Liver (tissue), 9 donors: ENCODE measurements around the gene GNB1L. TPM values are rescaled to one million over a fixed set of nuclear protein-coding genes. Genes with fewer than 3 reads are reported as not detected.

Experiments used
- DNase-seq: peaks from one replicate; pipeline ENCODE4 v3.0.0-alpha.2; 2017; ENCODE audit warnings: low spot score
- H3K27ac ChIP-seq, 2 donors: one replicate each; pipeline ENCODE4 v1.7.0; 2013; ENCODE audit warnings: inconsistent platforms in 2 of 2, low read length in 2 of 2, control low read depth in 1 of 2, low read depth in 1 of 2, mild to moderate bottlenecking in 1 of 2
- H3K27me3 ChIP-seq, 4 donors: one replicate each; pipeline versions ENCODE4 v1.6.1 to v1.7.0; 2013; ENCODE audit warnings: low read length in 3 of 4, inconsistent platforms in 1 of 4, mild to moderate bottlenecking in 1 of 4, moderate library complexity in 1 of 4; ENCODE audit not compliant: control insufficient read depth in 4 of 4, insufficient read depth in 4 of 4
- H3K36me3 ChIP-seq, 4 donors: one replicate each; pipeline versions ENCODE4 v1.6.1 to v1.7.0; 2013; ENCODE audit warnings: low read length in 3 of 4, mild to moderate bottlenecking in 3 of 4, low read depth in 1 of 4, moderate library complexity in 1 of 4; ENCODE audit not compliant: control insufficient read depth in 4 of 4, insufficient read depth in 3 of 4
- H3K4me1 ChIP-seq, 4 donors: one replicate each; pipeline versions ENCODE4 v1.6.1 to v1.7.0; 2013; ENCODE audit warnings: low read length in 3 of 4, mild to moderate bottlenecking in 3 of 4, moderate library complexity in 1 of 4; ENCODE audit not compliant: control insufficient read depth in 4 of 4, insufficient read depth in 4 of 4
- H3K4me3 ChIP-seq, 3 donors: one replicate each; pipeline versions ENCODE4 v1.6.1 to v1.7.0; 2013; ENCODE audit warnings: low read length in 3 of 3, control low read depth in 1 of 3, low read depth in 1 of 3, mild to moderate bottlenecking in 1 of 3
- H3K9ac ChIP-seq, 2 donors: one replicate each; pipeline ENCODE4 v1.7.0; 2013; ENCODE audit warnings: low read length in 2 of 2, mild to moderate bottlenecking in 2 of 2, moderate library complexity in 2 of 2, control low read depth in 1 of 2, low read depth in 1 of 2
- H3K9me3 ChIP-seq, 4 donors: one replicate each; pipeline versions ENCODE4 v1.6.1 to v1.7.0; 2013; ENCODE audit warnings: low read length in 3 of 4; ENCODE audit not compliant: control insufficient read depth in 4 of 4
- ATF3 ChIP-seq: IDR thresholded peaks from 2 replicates; pipeline ENCODE4 v1.6.1; 2016; ENCODE audit warnings: antibody characterized with exemption
- CTCF ChIP-seq: fragments of 150-350 bp; IDR thresholded peaks from 2 replicates; pipeline ENCODE4 v1.5.1; 2017; ENCODE audit warnings: improper control_type of control experiment, low read depth, low read length; ENCODE audit not compliant: missing input control
- EGR1 ChIP-seq, 2 donors: IDR thresholded peaks; 2 replicates each; pipeline ENCODE4 v1.6.1; 2016 to 2018; ENCODE audit warnings: antibody characterized with exemption in 2 of 2, low read depth in 2 of 2
- FOXA2 ChIP-seq: IDR thresholded peaks from 2 replicates; pipeline ENCODE4 v1.6.1; 2016; ENCODE audit warnings: antibody characterized with exemption
- GABPA ChIP-seq, 2 donors: IDR thresholded peaks in 1 of 2; conservative IDR thresholded peaks in 1 of 2; 2 replicates each; pipeline ENCODE4 v1.6.1; 2016; ENCODE audit warnings: antibody characterized with exemption in 2 of 2, mild to moderate bottlenecking in 1 of 2, moderate library complexity in 1 of 2
- HNF4A ChIP-seq, 2 donors: conservative IDR thresholded peaks; 2 replicates each; pipeline ENCODE4 v1.6.1; 2016; ENCODE audit warnings: antibody characterized with exemption in 2 of 2, mild to moderate bottlenecking in 2 of 2
- HNF4G ChIP-seq: IDR thresholded peaks from 2 replicates; pipeline ENCODE4 v1.6.1; 2016; ENCODE audit warnings: antibody characterized with exemption
- JUND ChIP-seq, 2 donors: IDR thresholded peaks; 2 replicates each; pipeline ENCODE4 v1.6.1; 2016; ENCODE audit warnings: antibody characterized with exemption in 2 of 2
- MAX ChIP-seq: IDR thresholded peaks from 2 replicates; pipeline ENCODE4 v1.6.1; 2016; ENCODE audit warnings: antibody characterized with exemption
- RAD21 ChIP-seq, 2 donors: IDR thresholded peaks; 2 replicates each; pipeline ENCODE4 v1.6.1; 2016; ENCODE audit warnings: antibody characterized with exemption in 2 of 2, mild to moderate bottlenecking in 2 of 2
- REST ChIP-seq: IDR thresholded peaks from 2 replicates; pipeline ENCODE4 v1.6.1; 2016; ENCODE audit warnings: antibody characterized with exemption, mild to moderate bottlenecking
- SP1 ChIP-seq: IDR thresholded peaks from 2 replicates; pipeline ENCODE4 v1.6.1; 2018; ENCODE audit warnings: antibody characterized with exemption, mild to moderate bottlenecking
- TAF1 ChIP-seq: conservative IDR thresholded peaks from 2 replicates; pipeline ENCODE4 v1.6.1; 2016; ENCODE audit warnings: antibody characterized with exemption, mild to moderate bottlenecking
- YY1 ChIP-seq: IDR thresholded peaks from 2 replicates; pipeline ENCODE4 v1.6.1; 2016; ENCODE audit warnings: antibody characterized with exemption, mild to moderate bottlenecking
- WGBS: extraction: QIAGEN DNeasy Blood & Tissue Kit; methylation state at CpG from one replicate; pipeline ENCODE4 v1.1.7; 2013; 5-methylcytosine and 5-hydroxymethylcytosine counted together
- polyA plus RNA-seq, 2 donors: library from polyadenylated mRNA; stranded (reverse) in 1 of 2; unstranded in 1 of 2; fragments of 200-250 nt in 1 of 2; fragments of >200 nt in 1 of 2; fragmentation: Nextera tagmentation in 1 of 2; extraction: Ambion mirVana in 1 of 2; gene quantifications; one replicate each; pipeline versions ENCODE4 v1.2.1 to v1.2.3, GENCODE V29; 2013 to 2015
- total RNA-seq, 2 donors: library from RNA; depleted of rRNA; stranded (reverse); fragments of >200 nt; gene quantifications; one replicate each; pipeline ENCODE4 v1.2.3, GENCODE V29; 2014
- donor health status: healthy.
- donor health status: healthy.
- donor health status: healthy.
- donor health status: healthy.
- donor health status: healthy.

The GNB1L gene
- total and polyA plus RNA-seq, 4 donors: 1.5 to 3.6 (median 1.9) TPM

- TF ChIP-seq REST (no peak), MAX (no peak), HNF4A (conservative IDR thresholded peaks at IDR 0.05) (no peak)
Measured at GRCh38 chr22:19738664-19739447, 115.8 kb downstream of the GNB1L start (continued).

- WGBS: 83% methylated on average over 17 of the region's 17 CpGs
- no peak overlapping the region for H3K4me3 ChIP-seq
- no peak for DNase-seq
- no peaks in the 10 kb centered on the region for H3K9me3 ChIP-seq
- H3K27me3 ChIP-seq: no peaks in the 10 kb centered on the region
- no peak overlapping the region for H3K9ac ChIP-seq
- no peaks in the 10 kb centered on the region for H3K4me1 ChIP-seq
- H3K36me3 ChIP-seq: no peaks in the 10 kb centered on the region
- no peak overlapping the region for H3K27ac ChIP-seq
- TF ChIP-seq RAD21 (IDR thresholded peaks at IDR 0.05) (no peak), HNF4G (no peak), YY1 (no peak), REST (no peak), FOXA2 (no peak), SP1 (no peak), HNF4A (conservative IDR thresholded peaks at IDR 0.05) (no peak), GABPA (IDR thresholded peaks at IDR 0.05 in 1 of 2, conservative IDR thresholded peaks at IDR 0.05 in 1 of 2) (no peak), ATF3 (no peak), TAF1 (no peak), JUND (IDR thresholded peaks at IDR 0.05) (no peak), MAX (no peak), EGR1 (IDR thresholded peaks at IDR 0.05; ENCODE audit: low read depth in 2 of 2) (no peak), CTCF (no peak)
Measured at GRCh38 chr22:19737846-19738663, 116.6 kb downstream of the GNB1L start.
